DMS 273 treated with DMSO at 0.1 percent for 48 hours (cell line): ENCODE results near the gene GALNT9.
"Not testable (repeated sequence)": the region's sequence is repeated elsewhere in the genome, so short reads cannot be mapped to it uniquely, and the experiment has no call there.

Experiments
- DNase-seq: peaks from one replicate; lab custom pipeline; 2025; lab: John Stamatoyannopoulos, UW

GALNT9 gene

DNA sequence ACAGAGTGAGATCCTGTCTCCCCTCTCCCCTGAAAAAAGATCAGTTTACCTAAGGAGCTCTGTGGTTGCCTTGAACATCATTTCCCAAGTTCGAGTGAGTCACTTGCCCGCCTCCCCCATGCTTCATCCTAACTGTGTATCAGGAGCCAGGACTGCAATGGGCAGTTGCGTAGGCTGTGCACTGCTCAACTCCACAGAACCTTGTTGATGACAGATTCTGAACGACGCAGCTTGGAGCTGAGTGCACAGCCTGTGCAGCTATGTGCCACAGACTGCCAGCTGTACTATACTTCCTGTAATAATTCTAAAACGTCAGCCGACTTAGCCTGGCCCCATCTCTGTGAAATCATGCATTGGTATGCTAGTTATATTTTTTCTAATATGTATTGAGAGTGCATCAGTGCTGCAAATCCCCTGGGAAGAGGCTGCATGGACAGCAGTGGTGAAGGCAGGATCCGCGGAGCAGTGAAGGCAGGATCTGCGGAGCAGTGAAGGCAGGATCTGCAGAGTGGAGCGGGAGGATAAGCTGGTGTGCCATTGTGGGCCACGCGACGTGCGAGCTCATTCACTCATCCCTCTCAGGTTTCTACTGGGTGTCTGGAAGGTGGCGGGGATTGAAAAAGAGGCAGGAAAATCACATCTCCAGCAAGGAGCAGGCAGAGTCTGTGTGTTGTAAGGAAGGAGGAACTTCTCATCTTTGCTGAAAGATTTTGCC, 80.8 kb downstream of the GALNT9 start:
- DNase-seq: no peak

DNA sequence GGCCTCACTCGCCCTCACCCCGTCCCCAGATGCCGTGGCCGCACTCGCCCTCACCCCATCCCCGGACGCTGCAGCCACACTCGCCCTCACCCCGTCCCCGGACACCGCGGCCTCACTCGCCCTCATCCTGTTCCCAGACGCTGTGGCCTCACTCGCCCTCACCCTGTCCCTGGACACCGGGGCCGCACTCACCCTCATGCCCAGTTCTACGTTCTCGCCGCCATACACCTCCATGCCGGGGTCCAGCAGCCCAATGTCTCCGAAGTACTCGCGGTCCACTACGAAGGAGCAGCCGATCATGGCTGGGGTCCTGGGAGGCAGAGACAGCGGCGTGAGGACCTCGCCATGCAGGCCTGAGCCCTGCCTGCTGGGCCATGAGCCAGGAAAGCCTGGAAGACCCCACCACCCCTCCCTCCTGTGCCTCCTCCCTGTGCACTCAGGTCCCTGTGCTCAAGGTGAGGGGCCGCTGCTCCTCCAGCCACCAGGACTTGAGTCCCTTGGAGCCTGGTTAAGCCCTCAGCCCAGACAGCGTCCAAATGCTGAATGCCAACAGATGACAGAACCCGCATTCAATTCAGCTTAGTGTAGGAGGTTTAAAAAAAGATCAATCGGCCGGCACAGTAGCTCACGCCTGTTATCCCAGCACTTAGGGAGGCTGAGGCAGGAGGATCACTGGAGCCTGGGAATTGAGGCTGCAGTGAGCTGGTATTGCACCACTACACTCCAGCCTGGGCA, 81.5 kb downstream of the GALNT9 start:
- no peak for DNase-seq

DNA sequence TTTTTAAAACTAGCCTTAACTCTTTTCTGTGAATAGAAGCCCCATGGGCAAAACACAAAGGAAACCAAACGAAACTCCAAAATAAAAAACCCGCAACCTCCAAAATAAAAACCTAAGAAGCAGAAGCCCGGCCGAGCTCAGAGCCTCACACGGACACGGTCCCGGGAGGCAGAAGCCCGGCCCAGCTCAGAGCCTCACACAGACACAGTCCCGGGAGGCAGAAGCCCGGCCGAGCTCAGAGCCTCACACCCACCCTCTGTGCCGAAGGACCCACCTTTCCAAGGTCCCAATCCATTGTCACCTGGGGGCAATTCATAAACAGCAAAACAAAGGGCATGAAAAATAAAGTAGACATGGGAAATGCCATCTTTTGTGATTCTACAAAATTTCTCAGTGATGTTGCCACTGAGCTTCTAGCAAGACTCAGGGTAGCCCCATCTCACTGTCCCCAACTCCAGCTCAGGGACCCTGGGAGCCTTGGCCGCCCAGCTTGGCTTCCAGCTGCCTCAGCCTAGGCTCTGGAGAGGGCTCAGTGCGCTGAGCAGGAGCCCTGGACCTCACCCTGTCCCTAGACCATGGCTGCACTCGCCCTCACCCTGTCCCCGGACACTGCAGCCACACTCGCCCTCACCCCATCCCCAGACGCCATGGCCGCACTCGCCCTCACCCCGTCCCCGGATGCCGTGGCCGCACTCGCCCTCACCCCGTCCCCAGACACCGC, 82.2 kb downstream of the GALNT9 start:
- no peak for DNase-seq

DNA sequence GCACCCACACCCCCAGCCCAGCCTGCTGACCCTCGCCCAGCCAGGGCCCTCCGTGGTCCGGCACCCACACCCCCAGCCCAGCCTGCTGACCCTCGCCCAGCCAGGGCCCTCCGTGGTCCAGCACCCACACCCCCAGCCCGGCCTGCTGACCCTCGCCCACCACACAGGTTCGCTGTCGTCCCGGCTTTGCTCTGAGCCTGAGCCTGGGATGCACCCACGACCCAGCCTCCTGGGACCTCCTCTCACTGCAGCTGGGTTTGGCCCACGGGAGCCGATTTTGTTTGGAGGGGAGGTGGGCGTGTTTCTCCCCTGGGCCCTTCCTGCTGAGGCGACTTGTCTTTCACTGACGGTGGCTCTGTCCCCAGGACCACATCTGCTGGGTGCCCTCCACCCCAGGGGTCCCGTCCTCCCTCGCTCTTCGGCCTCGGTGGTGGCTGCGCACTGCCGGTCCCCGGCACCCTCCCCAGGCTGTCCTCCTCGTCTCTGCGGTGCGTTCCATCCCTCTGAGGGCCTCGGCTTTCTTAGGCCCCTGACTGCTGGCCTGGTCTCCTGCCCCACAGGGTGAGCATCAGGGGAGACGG, 83.8 kb downstream of the GALNT9 start:
- no peak for DNase-seq

- no peak for DNase-seq
Measured at GRCh38 chr12:132244724-132245295, 84.6 kb downstream of the GALNT9 start.

- DNase-seq: no peak
Measured at GRCh38 chr12:132243596-132244310, 85.6 kb downstream of the GALNT9 start.

DNA sequence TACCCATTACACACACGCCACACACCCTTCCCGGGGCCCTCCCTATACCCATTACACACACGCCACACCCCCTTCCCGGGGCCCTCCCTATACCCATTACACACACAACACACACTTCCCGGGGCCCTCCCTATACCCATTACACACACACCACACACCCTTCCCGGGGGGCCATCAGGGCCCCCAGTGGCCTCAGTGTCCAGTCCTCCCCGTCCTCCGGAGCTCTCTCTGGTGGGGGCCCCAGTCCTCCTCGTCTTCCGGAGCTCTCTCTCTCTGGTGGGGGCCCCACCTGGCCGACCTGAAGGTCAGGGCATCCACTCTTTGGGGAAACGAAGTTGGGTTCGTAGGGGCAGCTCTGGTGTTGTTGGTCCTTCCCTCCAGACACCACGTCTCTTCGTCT, 86.2 kb downstream of the GALNT9 start:
- not testable (repeated sequence) for DNase-seq

- not testable (repeated sequence) for DNase-seq
Measured at GRCh38 chr12:132240669-132241007, 88.8 kb downstream of the GALNT9 start.

DNA sequence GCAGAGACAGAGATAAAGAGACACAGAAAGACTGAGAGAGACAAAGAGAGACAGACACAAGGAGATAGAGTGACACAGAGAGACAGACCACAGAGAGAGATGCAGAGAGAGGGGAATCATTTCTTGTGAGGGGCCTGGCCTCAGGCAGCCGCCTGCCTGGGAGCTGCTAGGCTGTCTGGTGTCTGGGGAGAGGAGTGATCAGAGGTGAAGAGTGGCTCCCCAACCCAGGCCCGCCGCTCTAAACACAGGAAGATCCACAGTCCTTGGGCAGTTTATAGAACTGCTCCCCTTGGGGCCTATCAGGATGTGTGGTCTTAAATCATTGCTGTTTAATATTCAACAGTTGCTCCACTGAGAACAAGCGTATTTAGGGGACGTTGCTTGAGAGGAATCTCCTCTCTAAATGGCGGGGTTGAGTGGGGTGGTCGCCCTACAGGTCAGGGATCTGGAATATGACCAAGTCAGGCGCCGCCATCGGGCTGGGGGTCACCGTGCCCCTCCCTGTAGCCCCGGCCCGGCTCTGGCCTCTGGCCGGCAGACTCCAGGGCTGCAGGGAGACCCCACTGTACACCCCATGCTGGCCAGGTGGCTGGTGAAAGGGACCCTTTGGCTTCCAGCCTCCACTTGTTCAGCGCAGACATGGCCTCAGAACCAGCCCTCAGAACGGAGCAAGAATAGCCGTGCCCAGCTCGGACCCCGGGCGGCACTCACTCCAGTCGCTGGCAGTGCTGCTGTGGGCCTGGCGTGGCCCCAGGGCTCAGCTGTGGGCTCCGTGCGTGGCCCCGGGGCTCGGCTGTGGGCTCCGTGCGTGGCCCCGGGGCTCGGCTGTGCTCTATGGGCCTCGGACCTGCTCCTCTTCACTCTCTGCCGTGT, 89.4 kb downstream of the GALNT9 start:
- no peak for DNase-seq

DNA sequence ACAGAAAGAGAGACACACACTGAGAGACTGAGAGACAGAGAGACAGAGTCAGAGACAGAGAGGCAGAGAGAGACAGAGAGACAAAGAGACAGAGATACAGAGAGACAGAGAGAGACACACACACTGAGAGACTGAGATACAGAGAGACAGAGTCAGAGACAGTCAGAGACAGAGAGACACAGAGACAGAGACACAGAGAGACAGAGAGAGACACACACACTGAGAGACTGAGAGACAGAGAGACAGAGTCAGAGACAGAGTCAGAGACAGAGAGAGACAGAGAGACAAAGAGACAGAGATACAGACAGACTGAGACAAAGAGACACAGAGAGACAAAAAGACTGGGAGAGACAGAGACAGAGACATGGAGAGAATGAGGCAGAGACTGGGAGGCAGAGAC, 90.0 kb downstream of the GALNT9 start:
- no peak for DNase-seq

DNA sequence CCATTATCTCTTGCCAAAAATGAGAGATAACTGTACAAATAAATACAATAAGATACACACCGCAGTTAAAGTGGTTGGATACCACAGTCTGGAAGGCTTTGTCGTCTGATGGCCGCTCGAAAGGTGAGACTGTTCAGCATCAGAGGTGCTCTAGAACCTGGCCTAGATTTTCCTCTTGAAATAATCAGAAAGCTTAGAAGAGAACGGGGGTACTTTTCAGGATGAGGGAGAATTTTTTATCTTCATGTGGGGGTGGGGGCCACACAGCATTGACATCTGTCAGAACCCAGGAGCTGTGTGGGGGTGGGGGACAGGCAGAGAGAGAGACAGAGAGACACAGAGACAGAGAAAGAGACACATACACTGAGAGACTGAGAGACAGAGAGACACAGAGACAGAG, 90.5 kb downstream of the GALNT9 start:
- no peak for DNase-seq

DNA sequence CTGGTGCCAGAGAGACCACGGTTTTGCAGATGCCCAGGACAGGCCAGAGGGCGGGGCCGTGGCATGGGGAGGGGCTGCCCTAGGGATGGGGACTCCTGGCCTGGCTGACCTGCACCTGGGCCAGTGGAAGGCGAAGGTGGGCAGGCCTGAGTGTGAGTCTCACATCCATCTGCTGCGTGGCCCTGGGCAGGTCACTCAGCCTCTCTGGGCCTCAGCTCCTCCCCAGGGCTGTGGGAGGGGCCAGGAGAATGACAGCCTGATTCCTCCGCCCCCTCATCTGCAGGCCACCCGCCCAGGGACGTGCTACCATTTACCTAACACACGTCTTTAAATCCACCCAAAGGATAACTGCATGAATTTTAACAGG, 90.9 kb downstream of the GALNT9 start:
- DNase-seq: no peak

GRCh38 chr12:132237772-132238487, 91.5 kb downstream of the GALNT9 start:
- no peak for DNase-seq

- DNase-seq: no peak
Measured at GRCh38 chr12:132236930-132237771, 92.2 kb downstream of the GALNT9 start.

DNA sequence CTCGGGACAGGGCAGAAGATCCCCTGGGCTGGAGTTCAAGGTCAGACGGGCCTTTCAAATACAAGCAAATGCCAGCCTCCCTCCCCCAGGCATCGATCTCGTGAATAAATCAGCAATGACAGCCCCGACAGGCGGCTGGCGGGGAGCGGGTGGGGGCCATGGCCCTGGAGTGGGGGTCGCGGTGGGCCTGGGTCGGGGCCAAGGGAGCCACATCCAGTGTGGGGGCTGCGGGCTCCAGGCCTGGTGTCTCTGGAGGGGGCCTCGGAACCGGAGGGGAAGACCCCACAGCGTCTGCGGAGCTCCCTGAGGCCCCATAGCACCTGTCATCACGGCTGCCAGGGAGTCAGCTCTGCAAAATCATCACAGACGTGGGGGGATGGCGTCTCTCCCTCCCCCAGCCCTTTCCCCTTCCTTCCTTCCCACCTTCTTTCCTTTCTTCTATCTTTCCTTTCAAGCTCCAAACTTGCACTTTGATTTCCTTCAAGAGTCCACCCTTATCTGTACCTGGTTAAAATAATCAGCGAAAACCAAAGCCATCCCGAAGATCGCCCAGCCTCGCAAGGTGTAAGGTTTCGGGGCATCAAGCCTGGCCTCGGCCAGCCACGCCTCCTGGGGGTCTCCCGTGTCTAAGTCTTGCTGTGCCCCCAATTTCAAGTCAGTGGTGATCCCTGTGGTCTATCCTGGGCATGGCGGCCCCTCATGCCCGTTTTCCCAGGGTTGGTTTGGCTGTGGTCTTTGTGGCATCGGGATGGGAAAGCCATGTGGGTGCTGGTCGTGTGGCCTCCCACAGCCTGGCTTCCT, 93.1 kb downstream of the GALNT9 start:
- DNase-seq: no peak

GRCh38 chr12:132235116-132235820, 94.1 kb downstream of the GALNT9 start:
- no peak for DNase-seq

DNA sequence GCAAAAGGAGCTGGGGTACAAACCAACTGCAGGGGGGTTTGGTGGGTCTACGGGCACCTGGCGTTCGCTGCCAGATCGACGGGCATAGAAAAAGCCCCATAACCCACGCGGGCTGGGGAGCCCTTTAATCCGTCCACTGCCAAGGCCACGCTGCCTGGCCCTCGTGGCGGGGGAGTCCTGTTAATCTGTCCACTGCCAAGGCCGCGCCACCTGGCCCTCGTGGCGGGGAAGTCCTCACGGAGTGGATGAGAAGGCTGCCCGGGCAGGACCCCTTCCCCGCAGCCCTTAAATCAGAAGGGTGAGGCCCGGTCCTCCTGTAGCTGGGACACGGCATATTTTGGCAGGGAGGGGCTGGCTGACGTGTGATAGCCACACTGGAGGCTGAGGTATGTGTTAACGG, 99.0 kb downstream of the GALNT9 start:
- DNase-seq: no peak

- no peak for DNase-seq
Measured at GRCh38 chr12:132229926-132230325, 99.5 kb downstream of the GALNT9 start.
